Daoy (cell line): ENCODE data around the gene ZMIZ2. TPM values are rescaled to one million over a fixed set of nuclear protein-coding genes. Genes with fewer than 3 reads are reported as not detected.
"Not testable (repeated sequence)": the region's sequence is repeated elsewhere in the genome, so short reads cannot be mapped to it uniquely, and the experiment has no call there.

Experiments used
- DNase-seq: peaks from one replicate; pipeline ENCODE4 v3.0.0-alpha.2; 2015; ENCODE audit warnings: low read depth
- total RNA-seq: library from RNA; depleted of rRNA; stranded (reverse); fragments of >200 nt; shearing (Covaris generic); gene quantifications from 2 replicates; pipeline ENCODE4 v1.2.3, GENCODE V29; 2014; rRNA removed

The ZMIZ2 gene
- total RNA-seq, 1 experiment from 2014 or later, result 16.2 TPM

DNA sequence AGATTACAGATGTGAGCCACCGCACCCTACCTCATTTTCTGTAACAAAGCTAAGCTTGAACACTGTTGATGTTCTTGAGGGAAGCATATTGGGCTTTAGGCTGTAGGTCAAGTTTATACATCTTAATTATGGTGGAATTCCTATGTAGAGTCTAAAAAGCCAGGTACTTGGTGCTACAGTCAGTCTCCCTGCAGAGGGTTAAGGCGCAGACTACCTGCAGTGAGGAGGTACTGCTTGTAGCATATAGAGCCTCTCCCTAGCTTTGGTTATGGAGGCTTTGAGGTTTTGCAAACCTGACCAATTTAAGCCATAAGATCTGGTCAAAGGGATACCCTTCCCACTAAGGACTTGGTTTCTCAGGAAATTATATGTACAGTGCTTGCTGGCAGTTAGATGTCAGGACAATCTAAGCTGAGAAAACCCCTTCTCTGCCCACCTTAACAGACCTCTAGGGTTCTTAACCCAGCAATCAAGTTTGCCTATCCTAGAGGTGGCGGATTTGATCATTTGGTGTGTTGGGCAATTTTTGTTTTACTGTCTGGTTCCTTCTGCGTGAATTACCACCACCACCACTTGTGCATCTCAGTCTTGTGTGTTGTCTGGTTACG lies 53.9 kb downstream of the ZMIZ2 start:
- DNase-seq, result no peak

DNA sequence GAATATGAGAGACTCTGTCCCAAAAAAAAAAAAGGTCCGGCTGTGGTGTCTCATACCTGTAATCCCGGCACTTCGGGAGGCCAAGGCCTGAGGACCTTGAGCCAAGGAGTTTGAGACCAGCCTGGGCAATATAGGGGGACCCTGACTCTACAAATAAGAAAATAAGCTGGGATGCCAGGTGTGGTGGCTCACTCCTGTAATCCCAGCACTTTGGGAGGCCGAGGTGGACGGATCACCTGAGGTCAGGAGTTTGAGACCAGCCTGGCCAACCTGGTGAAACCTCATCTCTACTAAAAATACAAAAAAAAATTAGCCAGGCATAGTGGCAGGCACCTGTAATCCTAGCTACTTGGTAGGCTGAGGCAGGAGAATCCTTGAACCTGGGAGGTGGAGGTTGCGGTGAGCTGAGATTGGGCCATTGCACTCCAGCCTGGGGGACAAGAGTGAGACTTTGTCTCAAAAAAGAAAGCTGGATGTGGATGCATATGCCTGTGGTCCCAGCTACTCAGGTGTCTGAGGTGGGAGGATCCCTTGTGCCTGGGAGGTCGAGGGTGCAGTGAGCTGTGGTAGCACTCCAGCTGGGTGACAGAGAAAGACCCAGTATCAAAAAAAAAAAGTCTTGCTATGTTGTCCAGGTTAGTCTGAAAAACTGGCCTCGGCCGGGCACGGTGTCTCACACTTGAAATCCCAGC lies 55.3 kb downstream of the ZMIZ2 start:
- not testable (repeated sequence) for DNase-seq

DNA sequence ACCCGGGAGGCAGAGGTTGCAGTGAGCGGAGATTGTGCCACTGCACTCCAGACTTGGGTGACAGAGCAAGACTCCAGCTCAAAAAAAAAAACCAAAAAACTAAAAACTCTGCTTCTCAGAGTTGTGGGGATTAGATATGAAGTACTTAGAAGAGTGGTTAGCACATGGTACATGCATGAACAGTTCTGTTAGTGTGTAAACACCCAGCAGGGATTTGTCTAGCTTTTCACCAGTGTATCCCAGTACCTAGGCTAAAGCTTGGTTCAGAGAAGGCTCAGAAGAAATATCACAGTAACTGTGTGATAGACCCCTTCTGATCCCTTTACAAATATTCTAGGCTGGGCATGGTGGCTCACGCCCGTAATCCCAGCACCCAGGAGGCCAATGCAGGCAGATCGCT lies 57.3 kb downstream of the ZMIZ2 start:
- no peak for DNase-seq

DNA sequence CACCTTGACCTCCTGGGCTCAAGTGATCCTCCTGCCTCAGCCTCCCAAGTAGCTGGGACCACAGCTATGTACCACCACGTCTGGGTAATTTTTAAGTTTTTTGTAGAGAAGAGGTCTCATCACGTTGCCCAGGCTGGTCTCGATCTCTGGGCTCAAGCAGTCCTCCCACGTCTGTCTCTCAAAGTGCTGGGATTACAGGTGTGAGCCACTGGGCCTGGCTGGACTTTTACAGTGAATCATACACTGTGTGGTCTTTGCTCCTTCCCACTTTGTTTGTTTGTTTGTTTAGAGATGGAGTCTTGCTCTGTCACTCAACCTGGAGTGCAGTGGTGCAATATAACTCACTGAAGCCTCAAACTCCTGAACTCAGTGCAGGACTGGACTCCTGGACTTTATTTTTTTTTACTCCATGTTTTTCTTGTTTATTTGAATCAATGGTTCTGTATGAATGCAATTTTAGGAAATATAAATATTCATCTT lies 60.3 kb downstream of the ZMIZ2 start:
- DNase-seq, result no peak

DNA sequence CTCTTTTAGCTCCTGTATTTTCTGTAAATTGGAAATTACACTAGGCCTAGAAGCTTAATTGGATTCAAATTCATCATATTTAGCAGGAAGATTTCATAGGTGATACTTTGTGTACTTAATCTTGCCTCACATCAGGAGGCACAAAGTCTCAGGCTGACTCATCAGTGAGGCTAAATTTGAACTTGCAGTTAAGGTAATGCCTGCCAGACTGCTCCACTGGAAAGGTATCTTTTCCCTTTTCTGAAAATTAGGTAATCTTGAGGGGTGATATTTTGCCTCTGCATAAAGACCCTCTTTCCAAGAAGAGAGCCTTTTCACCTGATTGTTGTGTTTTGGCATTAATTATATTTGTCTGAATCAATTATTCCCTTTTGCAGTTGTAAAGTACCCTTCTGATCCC lies 62.4 kb downstream of the ZMIZ2 start:
- peak; percentile 52 for DNase-seq

DNA sequence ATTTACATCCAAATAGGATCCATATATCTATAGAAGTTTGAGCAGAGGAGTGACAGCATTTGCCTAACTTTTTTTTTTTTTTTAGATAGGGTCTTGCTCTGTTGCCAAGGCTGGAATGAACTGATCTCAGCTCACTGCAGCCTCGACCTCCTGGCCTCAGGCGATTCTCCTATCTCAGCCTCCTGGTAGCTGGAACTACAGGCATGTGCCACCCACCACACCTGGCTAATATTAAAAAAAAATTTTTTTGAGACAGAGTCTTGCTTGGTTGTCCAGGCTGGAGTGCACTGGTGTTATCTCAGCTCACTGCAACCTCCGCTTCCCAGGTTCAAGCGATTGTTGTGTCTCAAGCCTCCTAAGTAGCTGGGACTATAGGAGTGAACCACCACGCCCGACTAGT lies 62.9 kb downstream of the ZMIZ2 start:
- no peak for DNase-seq

DNA sequence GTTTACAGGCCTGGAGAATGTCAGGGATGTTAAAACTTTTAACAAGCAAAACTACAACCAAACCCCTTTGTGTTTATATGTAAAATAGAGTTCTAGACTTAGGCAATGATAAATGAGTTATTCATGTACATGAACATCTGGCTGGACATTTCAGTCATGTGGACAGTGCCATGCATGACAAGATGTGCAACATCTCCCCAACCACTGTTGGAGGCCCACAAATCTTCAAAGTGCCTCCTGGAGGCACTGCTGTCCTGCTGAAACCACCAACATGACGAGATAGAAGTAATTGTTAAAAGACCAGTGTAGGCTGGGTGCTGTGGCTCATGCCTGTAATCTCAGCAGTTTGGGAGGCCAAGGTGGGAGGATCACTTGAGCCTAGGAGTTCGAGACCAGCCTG lies 66.3 kb downstream of the ZMIZ2 start:
- no peak for DNase-seq

DNA sequence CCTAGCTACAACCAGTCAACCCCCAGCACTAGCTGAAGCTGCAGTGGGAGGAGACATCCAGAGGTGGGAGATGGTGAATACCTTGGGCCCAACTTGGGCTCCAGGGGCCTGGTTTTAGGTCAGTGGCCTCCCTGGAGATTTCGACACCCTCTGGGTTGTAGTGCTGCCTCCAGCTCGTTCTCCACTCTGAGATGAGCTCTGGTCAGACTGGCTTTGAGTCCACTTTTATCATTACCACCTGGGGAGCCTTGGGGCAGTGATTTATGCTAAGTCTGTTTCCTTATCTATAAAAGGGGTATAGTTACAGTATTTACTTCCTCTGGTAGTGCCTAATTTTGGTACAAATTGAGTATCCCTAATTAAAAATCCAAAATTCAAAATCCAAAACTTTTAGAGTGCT lies 70.6 kb downstream of the ZMIZ2 start:
- no peak for DNase-seq

Other genes with a start within 250 kb of the ZMIZ2 start
- gene NPC1L1, start 207.5 kb upstream of the ZMIZ2 start, total RNA-seq, result not detected in 2 replicates
- 238 and 246 TPM in 2 replicates for gene DDX56, start 174.9 kb upstream of the ZMIZ2 start, total RNA-seq
- 237 and 302 TPM in 2 replicates for gene TMED4, start 166.6 kb upstream of the ZMIZ2 start, total RNA-seq
- 66.7 and 77.5 TPM in 2 replicates for gene OGDH, start 142.2 kb upstream of the ZMIZ2 start, total RNA-seq
- 8,888 and 8,943 TPM in 2 replicates for gene PPIA, start 47.8 kb downstream of the ZMIZ2 start, total RNA-seq
- 591 and 679 TPM in 2 replicates for gene H2AZ2, start 99.2 kb downstream of the ZMIZ2 start, total RNA-seq
- gene PURB, start 136.7 kb downstream of the ZMIZ2 start, total RNA-seq, result 32.7 and 42.3 TPM in 2 replicates
- 0.06 and 0.34 TPM in 2 replicates for gene MYO1G, start 230.2 kb downstream of the ZMIZ2 start, total RNA-seq